B cell (primary cell): ENCODE measurements around the gene HES1. TPM values are rescaled to one million over a fixed set of nuclear protein-coding genes. Genes with fewer than 3 reads are reported as not detected.

Source experiments
- ATAC-seq: fragments of 200-7000 bp; cut with Tn5 transposase; one replicate; pipeline ENCODE4 v1.10.0; 2021; ENCODE audit warnings: low read depth, mild to moderate bottlenecking, moderate number of reproducible peaks, moderate library complexity
- CTCF ChIA-PET: fragments of 350-600 bp; sonication (Branson Sonifier 250); formaldehyde crosslinking; loops from one replicate; lab custom pipeline; 2021; ENCODE audit warnings: antibody characterized with exemption, inconsistent platforms; lab: Charles Lee
- POLR2A ChIA-PET: fragments of 350-600 bp; sonication (Branson Sonifier 250); formaldehyde crosslinking; loops from one replicate; lab custom pipeline; 2021; ENCODE audit warnings: antibody characterized with exemption; lab: Charles Lee
- DNase-seq: peaks from one replicate; pipeline ENCODE4 v3.0.0; 2013
- H2AFZ ChIP-seq: 2 replicates; pipeline ENCODE4 v1.6.1; 2012; ENCODE audit warnings: mild to moderate bottlenecking, low read depth, low read length; ENCODE audit not compliant: insufficient read depth, poor library complexity, severe bottlenecking
- H3K27ac ChIP-seq, 2 donors: 1 replicate in 1 of 2; 2 replicates in 1 of 2; pipeline ENCODE4 v1.5.1; 2012 to 2013; ENCODE audit warnings: low read length in 2 of 2, mild to moderate bottlenecking in 2 of 2, moderate library complexity in 1 of 2
- H3K27me3 ChIP-seq, 4 experiments: fragments of 200-600 bp in 1 of 4; sonication (generic) in 1 of 4; replicated peaks in 1 of 4; 1 replicate in 2 of 4; 2 replicates in 2 of 4; pipeline versions ENCODE4 v1.6.1 to v1.7.0; 2013 to 2016; ENCODE audit warnings: low read length in 3 of 4, mild to moderate bottlenecking in 2 of 4, mixed read lengths in 1 of 4, moderate library complexity in 1 of 4; ENCODE audit not compliant: insufficient read depth in 4 of 4, control insufficient read depth in 3 of 4; ENCODE audit errors: control extremely low read depth in 1 of 4
- H3K36me3 ChIP-seq, 2 experiments: replicated peaks in 1 of 2; 1 replicate in 1 of 2; 2 replicates in 1 of 2; pipeline versions ENCODE4 v1.6.1 to v1.7.1; 2013; ENCODE audit warnings: low read length in 1 of 2; ENCODE audit not compliant: insufficient read depth in 2 of 2, control insufficient read depth in 1 of 2; ENCODE audit errors: control extremely low read depth in 1 of 2, extremely low read depth in 1 of 2
- H3K4me1 ChIP-seq, 2 donors: fragments of 200-600 bp in 1 of 2; sonication (generic) in 1 of 2; 1 replicate in 1 of 2; 2 replicates in 1 of 2; pipeline versions ENCODE4 v1.5.1 to v1.6.1; 2013 to 2017; ENCODE audit warnings: low read length in 2 of 2; ENCODE audit not compliant: control insufficient read depth in 2 of 2, insufficient read depth in 2 of 2
- H3K4me2 ChIP-seq: replicated peaks from 2 replicates; pipeline ENCODE3; 2012; ENCODE audit warnings: mild to moderate bottlenecking, low read depth, low read length; ENCODE audit not compliant: poor library complexity, severe bottlenecking
- H3K4me3 ChIP-seq, 5 experiments: fragments of 200-600 bp in 1 of 5; sonication (generic) in 1 of 5; 1 replicate in 3 of 5; 2 replicates in 2 of 5; pipeline versions ENCODE4 v1.5.1 to v1.7.0; 2011 to 2016; ENCODE audit warnings: low read length in 4 of 5, mild to moderate bottlenecking in 4 of 5, low read depth in 2 of 5, control low read depth in 1 of 5, moderate library complexity in 1 of 5; ENCODE audit not compliant: insufficient read depth in 1 of 5; ENCODE audit errors: control extremely low read depth in 1 of 5, extremely low read depth in 1 of 5
- H3K79me2 ChIP-seq: fragments of 200-600 bp; sonication (generic); one replicate; pipeline ENCODE4 v1.6.0; 2016; ENCODE audit warnings: low read length; ENCODE audit not compliant: control insufficient read depth, insufficient read depth
- H3K9ac ChIP-seq: fragments of 200-600 bp; sonication (generic); 2 replicates; pipeline ENCODE4 v1.6.1; 2017; ENCODE audit warnings: mild to moderate bottlenecking, low read length, moderate library complexity
- H3K9me3 ChIP-seq, 3 donors: one replicate each; pipeline versions ENCODE4 v1.6.1 to v1.7.1; 2013; ENCODE audit warnings: low read length in 2 of 3; ENCODE audit not compliant: control insufficient read depth in 2 of 3, insufficient read depth in 1 of 3; ENCODE audit errors: control extremely low read depth in 1 of 3
- H4K20me1 ChIP-seq: 2 replicates; pipeline ENCODE4 v1.6.0; 2012; ENCODE audit warnings: mild to moderate bottlenecking, low read length; ENCODE audit not compliant: insufficient read depth, control insufficient read depth, poor library complexity, severe bottlenecking
- H3K27ac Mint-ChIP-seq: one replicate; pipeline ENCODE4 v1.8.0; 2021; ENCODE audit warnings: mixed read lengths
- H3K27me3 Mint-ChIP-seq: one replicate; pipeline ENCODE4 v1.8.0; 2021; ENCODE audit warnings: mixed read lengths
- H3K4me1 Mint-ChIP-seq: one replicate; pipeline ENCODE4 v1.8.0; 2021; ENCODE audit warnings: mixed read lengths
- H3K4me3 Mint-ChIP-seq: one replicate; pipeline ENCODE4 v1.8.0; 2021; ENCODE audit warnings: mixed read lengths
- H3K9me3 Mint-ChIP-seq: one replicate; pipeline ENCODE4 v1.8.0; 2022; ENCODE audit warnings: mixed read lengths; ENCODE audit not compliant: insufficient read depth
- CTCF ChIP-seq: fragments of 200-600 bp; IDR thresholded peaks from one replicate; pipeline ENCODE4 v1.8.0; 2022; ENCODE audit warnings: antibody characterized with exemption, mild to moderate bottlenecking
- EZH2 ChIP-seq: IDR thresholded peaks from 2 replicates; pipeline ENCODE4 v1.6.1; 2012; ENCODE audit warnings: borderline replicate concordance, low read depth, mild to moderate bottlenecking, moderate library complexity, low read length; ENCODE audit not compliant: insufficient read depth, poor library complexity, severe bottlenecking
- WGBS: methylation state at CpG from one replicate; pipeline ENCODE4 v1.1.5; 2013; ENCODE audit warnings: missing lambda C conversion rate; ENCODE audit not compliant: insufficient coverage; 5-methylcytosine and 5-hydroxymethylcytosine counted together
- intact Hi-C: fragments of 100-400 bp; cut with micrococcal nuclease; formaldehyde crosslinking; loops from one replicate; pipeline ENCODE4 v1.10.0; 2022
- polyA plus RNA-seq: library from polyadenylated mRNA; depleted of rRNA; stranded (reverse); fragments of >200 nt; gene quantifications from 2 replicates; pipeline ENCODE4 v1.2.3, GENCODE V29; 2012
- total RNA-seq, 2 donors: library from RNA; stranded (reverse); fragments of 120-200 nt in 1 of 2; gene quantifications; 1 replicate in 1 of 2; 2 replicates in 1 of 2; pipeline versions ENCODE4 v1.2.3 to v1.2.4, GENCODE V29; 2013 to 2022

HES1 gene
- total and polyA plus RNA-seq, 2 donors (not counting 1 experiment from before 2014, with no cell fraction given) = 2.4 to 60.3 TPM

- H2AFZ ChIP-seq = no peak overlapping the region
- TF ChIP-seq EZH2 (no peak), CTCF (no peak)
- ChIA-PET POLR2A (interaction anchor here (0.9 kb wide), 1 partner anchor 22 kb away, joined by 5 read pairs; no protein-coding TSS in a partner anchor), CTCF (interaction anchor here (0.8 to 0.9 kb wide), 2 partner anchors 39 to 127 kb away, joined by 3 to 4 read pairs; no protein-coding TSS in a partner anchor)
- peaks cover 43 to 72% of the 10 kb centered on the region in 2 donors for H3K4me1 ChIP-seq
- 59% methylated on average over 2 of the region's 4 CpGs for WGBS
- ATAC-seq (no peak), DNase-seq (no peak)
- H3K27ac Mint-ChIP-seq = no peak overlapping the region
- no peak overlapping the region for H3K9ac ChIP-seq
- no peaks in the 10 kb centered on the region for H3K27me3 ChIP-seq
- H4K20me1 ChIP-seq = no peaks in the 10 kb centered on the region
- H3K9me3 ChIP-seq = no peaks in the 10 kb centered on the region
- H3K4me3 ChIP-seq = no peak overlapping the region
- intact Hi-C loops = no loop called here
- H3K4me3 Mint-ChIP-seq = peak overlapping the region; percentile 35
- no peak overlapping the region for H3K27ac ChIP-seq
- H3K9me3 Mint-ChIP-seq = no peaks in the 10 kb centered on the region
- no peaks in the 10 kb centered on the region for H3K79me2 ChIP-seq
- no peaks in the 10 kb centered on the region for H3K36me3 ChIP-seq
- H3K4me2 ChIP-seq = no peak overlapping the region
- no peaks in the 10 kb centered on the region for H3K27me3 Mint-ChIP-seq
- H3K4me1 Mint-ChIP-seq = peaks cover 64% of the 10 kb centered on the region
Measured at GRCh38 chr3:194098843-194099183, 37.1 kb upstream of the HES1 start.

- ATAC-seq = no peak
- Mint-ChIP-seq H3K27me3 (no peaks in the 10 kb centered on the region), H3K27ac (no peak overlapping the region), H3K4me1 (peaks cover 68% of the 10 kb centered on the region), H3K9me3 (no peaks in the 10 kb centered on the region), H3K4me3 (no peak overlapping the region)
- Histone ChIP-seq H3K4me2 (no peak overlapping the region), H3K9me3 (no peaks in the 10 kb centered on the region), H3K27ac (no peak overlapping the region), H2AFZ (no peak overlapping the region), H3K27me3 (no peaks in the 10 kb centered on the region), H3K9ac (no peak overlapping the region), H3K36me3 (no peaks in the 10 kb centered on the region), H3K4me1 (peaks cover 47 to 76% of the 10 kb centered on the region in 2 donors), H4K20me1 (no peaks in the 10 kb centered on the region), H3K79me2 (no peaks in the 10 kb centered on the region), H3K4me3 (no peak overlapping the region)
- ChIA-PET POLR2A (interaction anchor here (0.9 kb wide), 1 partner anchor 22 kb away, joined by 5 read pairs; no protein-coding TSS in a partner anchor), CTCF (interaction anchor here (0.8 kb wide), 1 partner anchor 128 kb away, joined by 3 read pairs; no protein-coding TSS in a partner anchor)
- TF ChIP-seq EZH2 (no peak), CTCF (no peak)
- intact Hi-C loops = no loop called here
- WGBS = 67% methylated on average over 8 of the region's 10 CpGs
- no peak for DNase-seq
Measured at GRCh38 chr3:194099215-194099614, 36.7 kb upstream of the HES1 start.
